Esophagus muscularis mucosa (tissue), 4 donors: ENCODE results near the gene PROB1. TPM values are rescaled to one million over a fixed set of nuclear protein-coding genes. Genes with fewer than 3 reads are reported as not detected.

Source experiments
- DNase-seq: peaks from one replicate; pipeline ENCODE4 v3.0.0-alpha.2; 2017; ENCODE audit errors: extremely low spot score
- H3K27ac ChIP-seq, 4 donors: fragments of 200-600 bp; sonication (generic); replicated peaks in 1 of 4; 1 replicate in 3 of 4; 2 replicates in 1 of 4; pipeline ENCODE4 v1.5.1; 2016 to 2019; ENCODE audit warnings: mild to moderate bottlenecking in 1 of 4
- H3K27me3 ChIP-seq, 4 donors: fragments of 200-600 bp; sonication (generic); one replicate each; pipeline versions ENCODE4 v1.5.1 to v1.6.0; 2016 to 2019
- H3K36me3 ChIP-seq, 4 donors: fragments of 200-600 bp; sonication (generic); one replicate each; pipeline ENCODE4 v1.5.1; 2016 to 2019
- H3K4me1 ChIP-seq, 4 donors: fragments of 200-600 bp; sonication (generic); one replicate each; pipeline ENCODE4 v1.5.1; 2016 to 2019
- H3K4me3 ChIP-seq, 4 donors: fragments of 200-600 bp; sonication (generic); 1 replicate in 2 of 4; 2 replicates in 2 of 4; pipeline ENCODE4 v1.5.1; 2016 to 2019; ENCODE audit warnings: mild to moderate bottlenecking in 4 of 4, moderate library complexity in 1 of 4
- H3K9me3 ChIP-seq, 4 donors: fragments of 200-600 bp; sonication (generic); 1 replicate in 3 of 4; 2 replicates in 1 of 4; pipeline ENCODE4 v1.5.1; 2016 to 2019
- EP300 ChIP-seq: sonication (generic); formaldehyde crosslinking; IDR thresholded peaks from one replicate; pipeline ENCODE4 v1.6.1; 2017; ENCODE audit warnings: antibody characterized with exemption
- POLR2A ChIP-seq: fragments of 450-650 bp; IDR thresholded peaks from one replicate; pipeline ENCODE4 v1.6.1; 2017; ENCODE audit warnings: antibody characterized with exemption, moderate library complexity, mild to moderate bottlenecking, low read depth
- POLR2AphosphoS5 ChIP-seq, 2 donors: sonication (generic); formaldehyde crosslinking; IDR thresholded peaks; one replicate each; pipeline ENCODE4 v1.6.1; 2017; ENCODE audit warnings: antibody characterized with exemption in 2 of 2
- WGBS: methylation state at CpG from one replicate; pipeline ENCODE4 v1.1.5; 2018; 5-methylcytosine and 5-hydroxymethylcytosine counted together
- intact Hi-C: fragments of 100-400 bp; cut with DNase I; formaldehyde crosslinking; loops from one replicate; pipeline ENCODE4 v1.15.1; 2023
- total RNA-seq, 4 donors: library from RNA; depleted of rRNA; stranded (reverse); fragments of >200 nt; gene quantifications; one replicate each; pipeline versions ENCODE4 v1.1.0 to v1.2.1, GENCODE V29; 2016
- TF ChIP-seq, protein P1 (sequence below), 3 experiments: fragments of 200-600 bp in 2 of 3; fragments of 450-650 bp in 1 of 3; sonication (generic) in 2 of 3; IDR thresholded peaks; one replicate each; pipeline ENCODE4 v1.5.1; 2017 to 2019; ENCODE audit warnings: antibody characterized with exemption in 3 of 3, mild to moderate bottlenecking in 2 of 3, moderate library complexity in 1 of 3

The PROB1 gene
- total RNA-seq, 4 donors from 2014 or later: 2.5 to 11.0 (median 7.8) TPM

DNA sequence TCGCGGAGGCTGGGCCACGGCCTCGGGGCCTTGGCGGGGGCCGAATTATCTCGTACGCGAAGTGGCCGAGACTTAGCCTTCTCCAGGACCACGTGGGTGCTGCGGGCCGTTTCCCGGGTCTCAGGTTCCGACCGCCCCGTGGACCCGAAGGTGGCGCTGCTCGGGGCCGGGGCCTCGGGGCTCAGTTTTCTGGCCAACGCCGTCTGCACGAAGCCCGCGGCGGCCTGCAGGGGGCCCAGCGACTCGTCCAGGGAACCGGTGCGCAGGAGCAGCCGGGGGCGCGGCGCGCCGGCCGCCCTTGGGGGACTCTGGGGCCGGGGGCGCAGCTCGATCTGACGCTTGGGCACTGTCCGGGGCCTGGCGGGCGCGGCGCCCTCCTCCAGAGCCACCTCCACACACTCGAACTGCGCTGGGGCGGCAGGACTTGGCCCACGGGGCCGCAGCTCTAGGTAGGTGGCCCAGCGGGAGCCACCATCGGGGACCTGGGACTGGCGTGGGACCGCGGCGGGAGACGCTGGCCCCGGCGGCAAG, 716 bp downstream of the PROB1 start:
- Histone ChIP-seq H3K4me1 (peaks cover 46 to 70% (median 56%) of the 10 kb centered on the region in 4 donors), H3K36me3 (peaks cover 0 to 13% (median 0%) of the 10 kb centered on the region in 4 donors), H3K9me3 (no peaks in the 10 kb centered on the region), H3K4me3 (peak overlapping the region; percentile 58 to 63 (median 62)), H3K27me3 (peaks cover 0 to 37% (median 6%) of the 10 kb centered on the region in 4 donors), H3K27ac (peak overlapping the region; percentile 79 to 84 (median 82))
- no peak for DNase-seq
- 2% methylated on average over 27 of the region's 62 CpGs for WGBS
- intact Hi-C loops: no loop called here
- TF ChIP-seq EP300: no peak
- TF ChIP-seq, protein P1, sequence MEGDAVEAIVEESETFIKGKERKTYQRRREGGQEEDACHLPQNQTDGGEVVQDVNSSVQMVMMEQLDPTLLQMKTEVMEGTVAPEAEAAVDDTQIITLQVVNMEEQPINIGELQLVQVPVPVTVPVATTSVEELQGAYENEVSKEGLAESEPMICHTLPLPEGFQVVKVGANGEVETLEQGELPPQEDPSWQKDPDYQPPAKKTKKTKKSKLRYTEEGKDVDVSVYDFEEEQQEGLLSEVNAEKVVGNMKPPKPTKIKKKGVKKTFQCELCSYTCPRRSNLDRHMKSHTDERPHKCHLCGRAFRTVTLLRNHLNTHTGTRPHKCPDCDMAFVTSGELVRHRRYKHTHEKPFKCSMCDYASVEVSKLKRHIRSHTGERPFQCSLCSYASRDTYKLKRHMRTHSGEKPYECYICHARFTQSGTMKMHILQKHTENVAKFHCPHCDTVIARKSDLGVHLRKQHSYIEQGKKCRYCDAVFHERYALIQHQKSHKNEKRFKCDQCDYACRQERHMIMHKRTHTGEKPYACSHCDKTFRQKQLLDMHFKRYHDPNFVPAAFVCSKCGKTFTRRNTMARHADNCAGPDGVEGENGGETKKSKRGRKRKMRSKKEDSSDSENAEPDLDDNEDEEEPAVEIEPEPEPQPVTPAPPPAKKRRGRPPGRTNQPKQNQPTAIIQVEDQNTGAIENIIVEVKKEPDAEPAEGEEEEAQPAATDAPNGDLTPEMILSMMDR (IDR thresholded peaks at IDR 0.05): peak; percentile 18 to 65 (median 31)
- peak in 1 of 2 donors; percentile 8 for TF ChIP-seq POLR2AphosphoS5 (IDR thresholded peaks at IDR 0.05)

DNA sequence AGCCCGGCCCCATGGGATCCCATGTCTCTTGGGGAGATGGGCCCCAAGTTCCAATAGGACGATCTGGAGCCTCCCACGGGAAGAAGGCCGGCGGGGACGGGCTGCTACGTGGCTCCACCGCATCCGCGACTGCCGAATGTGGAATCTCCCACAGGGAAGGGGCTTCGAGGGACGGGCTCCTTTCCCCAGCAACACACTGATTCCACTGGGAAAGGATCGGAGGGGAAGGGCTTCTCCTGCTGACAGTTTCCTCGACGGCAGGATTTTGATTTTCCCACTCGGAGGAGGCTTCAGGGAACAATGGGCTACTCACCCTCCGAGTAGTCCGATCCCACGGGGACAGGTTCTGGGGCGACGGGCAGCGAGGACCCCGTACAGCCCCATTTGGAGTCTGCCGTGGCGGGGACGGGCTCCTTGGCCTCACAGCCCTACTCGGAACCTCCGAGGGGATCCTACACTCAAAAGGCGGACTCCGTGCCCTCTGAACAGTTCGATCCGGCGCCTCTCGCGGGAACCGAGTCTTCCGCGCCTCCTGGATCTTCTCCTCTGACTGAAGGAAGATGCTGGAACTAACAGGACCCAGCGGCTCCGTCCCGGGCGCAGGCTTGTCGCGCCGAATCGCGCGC, 1.3 kb downstream of the PROB1 start:
- Histone ChIP-seq H3K9me3 (no peaks in the 10 kb centered on the region), H3K4me3 (peak overlapping the region; percentile 58 to 63 (median 62)), H3K36me3 (peaks cover 0 to 15% (median 0%) of the 10 kb centered on the region in 4 donors), H3K27ac (peak overlapping the region; percentile 79 to 84 (median 82)), H3K27me3 (peaks cover 0 to 37% (median 6%) of the 10 kb centered on the region in 4 donors), H3K4me1 (peaks cover 50 to 74% (median 59%) of the 10 kb centered on the region in 4 donors)
- intact Hi-C loops: no loop called here
- 20% methylated on average over 47 of the region's 49 CpGs for WGBS
- no peak for DNase-seq
- TF ChIP-seq, protein P1 (IDR thresholded peaks at IDR 0.05): no peak
- TF ChIP-seq EP300 (no peak), POLR2A (no peak), POLR2AphosphoS5 (IDR thresholded peaks at IDR 0.05) (no peak)

DNA sequence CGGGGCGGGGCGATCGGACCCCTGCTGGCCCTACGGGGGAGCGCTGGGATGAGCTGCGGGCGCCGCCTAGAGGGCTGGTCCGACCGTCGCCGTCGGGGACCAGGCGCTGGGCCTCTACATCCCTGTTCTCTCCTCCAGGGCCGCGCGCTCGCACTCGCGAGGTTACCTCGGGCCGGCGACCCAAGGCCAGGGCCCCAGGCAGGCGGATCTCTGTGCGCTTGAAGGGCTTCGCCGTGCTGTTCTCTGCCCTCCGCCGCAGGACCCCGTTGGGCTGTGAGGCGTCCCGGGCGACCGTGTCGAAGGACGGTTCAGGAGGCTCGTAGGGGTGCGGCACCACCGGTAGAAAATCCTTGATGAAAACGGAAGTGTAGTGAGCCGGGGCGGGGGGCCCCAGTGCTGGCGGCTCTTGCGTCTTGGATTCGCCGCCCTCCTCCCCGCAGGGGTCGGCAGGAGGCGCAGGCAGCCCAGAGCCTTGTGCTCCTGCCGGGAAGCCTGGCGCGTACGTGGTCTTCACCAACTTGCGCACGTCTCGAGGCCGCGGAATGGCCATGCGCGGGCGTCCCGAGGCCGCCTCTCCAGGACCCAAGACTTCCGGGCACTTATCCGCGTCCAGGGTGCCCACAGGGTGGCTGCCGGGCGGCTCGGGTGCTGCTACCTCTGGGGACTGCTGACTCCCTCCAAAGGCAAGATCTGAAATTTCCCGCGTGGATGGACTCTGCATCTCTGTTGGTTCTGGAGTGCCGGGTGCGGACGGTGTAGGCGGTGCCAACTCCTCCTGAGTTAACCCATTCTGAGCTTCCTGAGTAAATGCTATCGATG, 2.0 kb downstream of the PROB1 start:
- 15% methylated on average over 17 of the region's 77 CpGs for WGBS
- intact Hi-C loops: no loop called here
- Histone ChIP-seq H3K4me3 (peak overlapping the region; percentile 58 to 63 (median 62)), H3K27me3 (peaks cover 0 to 37% (median 6%) of the 10 kb centered on the region in 4 donors), H3K27ac (peak overlapping the region in 2 of 4 donors; percentile 79 to 84), H3K36me3 (peaks cover 0 to 15% (median 0%) of the 10 kb centered on the region in 4 donors), H3K4me1 (peaks cover 57 to 77% (median 65%) of the 10 kb centered on the region in 4 donors), H3K9me3 (no peaks in the 10 kb centered on the region)
- no peak for TF ChIP-seq POLR2A
- no peak for TF ChIP-seq POLR2AphosphoS5 (IDR thresholded peaks at IDR 0.05)
- TF ChIP-seq EP300: no peak
- TF ChIP-seq, protein P1 (IDR thresholded peaks at IDR 0.05): peak in 2 of 3 experiments; percentile 20 to 41
- DNase-seq: no peak

DNA sequence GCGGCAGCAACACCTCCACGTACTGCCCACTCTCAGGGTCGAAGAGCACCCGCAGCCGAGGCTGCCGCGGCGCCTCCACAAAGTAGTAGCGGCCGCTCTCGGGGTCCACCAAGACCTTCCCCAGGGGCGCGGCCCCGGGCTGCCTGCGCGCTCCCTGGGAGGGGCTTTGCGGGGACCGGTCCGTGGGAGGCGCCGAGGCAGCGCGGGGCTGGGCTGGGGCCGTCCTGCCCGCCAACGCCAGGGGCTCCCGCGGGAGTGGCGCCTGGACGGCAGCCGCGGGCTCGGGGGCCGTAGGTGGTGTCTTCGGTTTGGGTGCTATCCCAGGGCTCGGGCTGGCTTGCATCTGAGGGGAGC, 2.6 kb downstream of the PROB1 start:
- H3K4me3 ChIP-seq: peak overlapping the region; percentile 58 to 63 (median 62)
- peak overlapping the region; percentile 11 to 49 (median 37) for H3K27ac ChIP-seq
- no peak for DNase-seq
- H3K4me1 ChIP-seq: peaks cover 59 to 76% (median 66%) of the 10 kb centered on the region in 4 donors
- intact Hi-C loops: no loop called here
- no peaks in the 10 kb centered on the region for H3K9me3 ChIP-seq
- no CpG with 5 or more reads among the region's 36 CpGs for WGBS
- no peak for TF ChIP-seq POLR2A
- TF ChIP-seq, protein P1 (IDR thresholded peaks at IDR 0.05): no peak
- H3K27me3 ChIP-seq: peaks cover 0 to 37% (median 6%) of the 10 kb centered on the region in 4 donors
- peaks cover 0 to 15% (median 0%) of the 10 kb centered on the region in 4 donors for H3K36me3 ChIP-seq
